GM18505 (cell line): ENCODE data around the gene COA4.
A peak's percentile ranks its signal among the peaks of the same experiment; 100 is the strongest.
"Not testable (repeated sequence)": the region's sequence is repeated elsewhere in the genome, so short reads cannot be mapped to it uniquely, and the experiment has no call there.

Experiments used
- ATAC-seq: cut with Tn5 transposase; IDR thresholded peaks from one replicate; pipeline ENCODE4 v1.9.1; 2021; ENCODE audit not compliant: unreplicated experiment
- POLR2A ChIP-seq: IDR thresholded peaks from 4 replicates; pipeline ENCODE4 v1.6.1; 2011; ENCODE audit warnings: borderline replicate concordance; ENCODE audit not compliant: insufficient read depth, insufficient read length; ENCODE audit errors: extremely low read depth

The COA4 gene

GRCh38 chr11:73876424-73877310 lies at the start of gene COA4, which contains the start of gene PAAF1:
Gene COA4 (minus strand): TSS chr11:73876846. CDS start chr11:73873378, 3,468 bp downstream.
Gene PAAF1 (plus strand): TSS chr11:73876999. CDS start chr11:73877022, 23 bp downstream.
- TF ChIP-seq POLR2A = peak; percentile 91
- ATAC-seq = peak; percentile 88

GRCh38 chr11:73921180-73921579 lies 44.5 kb upstream of the COA4 start:
- TF ChIP-seq POLR2A = no peak
- no peak for ATAC-seq

- ATAC-seq = no peak
Observed at GRCh38 chr11:73916435-73916834, 39.8 kb upstream of the COA4 start.

GRCh38 chr11:73914284-73914683 lies 37.6 kb upstream of the COA4 start:
- TF ChIP-seq POLR2A = no peak
- ATAC-seq = no peak

More at GRCh38 chr11:73916435-73916834, 39.8 kb upstream of the COA4 start:
- no peak for TF ChIP-seq POLR2A

GRCh38 chr11:73913472-73913871 lies 36.8 kb upstream of the COA4 start:
- ATAC-seq = no peak
- no peak for TF ChIP-seq POLR2A

- no peak for TF ChIP-seq POLR2A
- ATAC-seq = no peak
Observed at GRCh38 chr11:73912026-73912425, 35.4 kb upstream of the COA4 start.

GRCh38 chr11:73907191-73907590 lies 30.5 kb upstream of the COA4 start:
- no peak for TF ChIP-seq POLR2A

GRCh38 chr11:73902303-73902702 lies 25.7 kb upstream of the COA4 start:
- ATAC-seq = no peak
- no peak for TF ChIP-seq POLR2A

More at GRCh38 chr11:73907191-73907590, 30.5 kb upstream of the COA4 start:
- no peak for ATAC-seq

GRCh38 chr11:73894725-73895335 lies 18.2 kb upstream of the COA4 start:
- no peak for ATAC-seq
- TF ChIP-seq POLR2A = no peak

GRCh38 chr11:73893041-73893440 lies 16.4 kb upstream of the COA4 start:
- no peak for ATAC-seq
- TF ChIP-seq POLR2A = no peak

- no peak for TF ChIP-seq POLR2A
- no peak for ATAC-seq
Observed at GRCh38 chr11:73889536-73889935, 12.9 kb upstream of the COA4 start.

GRCh38 chr11:73889019-73889418 lies 12.4 kb upstream of the COA4 start:
- ATAC-seq = no peak
- no peak for TF ChIP-seq POLR2A

- no peak for ATAC-seq
Observed at GRCh38 chr11:73888244-73888643, 11.6 kb upstream of the COA4 start.

GRCh38 chr11:73883856-73884255 lies 7.2 kb upstream of the COA4 start:
- ATAC-seq = no peak
- TF ChIP-seq POLR2A = no peak

More at GRCh38 chr11:73888244-73888643, 11.6 kb upstream of the COA4 start:
- no peak for TF ChIP-seq POLR2A

- not testable (repeated sequence) for ATAC-seq
Observed at GRCh38 chr11:73880449-73880848, 3.8 kb upstream of the COA4 start.
